Right atrium auricular region (tissue), 2 donors: ENCODE results near the gene CYP2E1. TPM values are rescaled to one million over a fixed set of nuclear protein-coding genes. Genes with fewer than 3 reads are reported as not detected.
"Not testable (repeated sequence)": the region's sequence is repeated elsewhere in the genome, so short reads cannot be mapped to it uniquely, and the experiment has no call there.

Source experiments
- DNase-seq: peaks from one replicate; pipeline ENCODE4 v3.0.0-alpha.2; 2019; ENCODE audit warnings: low spot score
- H3K27ac ChIP-seq, 2 donors: fragments of 200-600 bp; sonication (generic); 1 replicate in 1 of 2; 2 replicates in 1 of 2; pipeline ENCODE4 v1.5.1; 2016 to 2019
- H3K27me3 ChIP-seq, 2 donors: fragments of 200-600 bp; sonication (generic); one replicate each; pipeline versions ENCODE4 v1.5.1 to v1.6.0; 2017 to 2019
- H3K36me3 ChIP-seq: fragments of 200-600 bp; sonication (generic); one replicate; pipeline ENCODE4 v1.5.1; 2016
- H3K4me1 ChIP-seq, 2 donors: fragments of 200-600 bp; sonication (generic); one replicate each; pipeline versions ENCODE4 v1.5.1 to v1.6.0; 2017 to 2019
- H3K4me3 ChIP-seq, 2 donors: fragments of 200-600 bp; sonication (generic); 1 replicate in 1 of 2; 2 replicates in 1 of 2; pipeline ENCODE4 v1.5.1; 2017 to 2019; ENCODE audit warnings: mild to moderate bottlenecking in 1 of 2, moderate library complexity in 1 of 2
- H3K9me3 ChIP-seq, 2 donors: fragments of 200-600 bp; sonication (generic); one replicate each; pipeline ENCODE4 v1.5.1; 2019
- total RNA-seq, 2 donors: library from RNA; depleted of rRNA; stranded (reverse); fragments of >200 nt; gene quantifications; one replicate each; pipeline ENCODE4 v1.1.0, GENCODE V29; 2016
- TF ChIP-seq, protein P1 (sequence below), 2 donors: fragments of 200-600 bp; sonication (generic); IDR thresholded peaks; one replicate each; pipeline ENCODE4 v1.5.1; 2019; ENCODE audit warnings: antibody characterized with exemption in 2 of 2

CYP2E1 gene
- total RNA-seq, 2 donors from 2014 or later, result 0.79 to 2.9 TPM

DNA sequence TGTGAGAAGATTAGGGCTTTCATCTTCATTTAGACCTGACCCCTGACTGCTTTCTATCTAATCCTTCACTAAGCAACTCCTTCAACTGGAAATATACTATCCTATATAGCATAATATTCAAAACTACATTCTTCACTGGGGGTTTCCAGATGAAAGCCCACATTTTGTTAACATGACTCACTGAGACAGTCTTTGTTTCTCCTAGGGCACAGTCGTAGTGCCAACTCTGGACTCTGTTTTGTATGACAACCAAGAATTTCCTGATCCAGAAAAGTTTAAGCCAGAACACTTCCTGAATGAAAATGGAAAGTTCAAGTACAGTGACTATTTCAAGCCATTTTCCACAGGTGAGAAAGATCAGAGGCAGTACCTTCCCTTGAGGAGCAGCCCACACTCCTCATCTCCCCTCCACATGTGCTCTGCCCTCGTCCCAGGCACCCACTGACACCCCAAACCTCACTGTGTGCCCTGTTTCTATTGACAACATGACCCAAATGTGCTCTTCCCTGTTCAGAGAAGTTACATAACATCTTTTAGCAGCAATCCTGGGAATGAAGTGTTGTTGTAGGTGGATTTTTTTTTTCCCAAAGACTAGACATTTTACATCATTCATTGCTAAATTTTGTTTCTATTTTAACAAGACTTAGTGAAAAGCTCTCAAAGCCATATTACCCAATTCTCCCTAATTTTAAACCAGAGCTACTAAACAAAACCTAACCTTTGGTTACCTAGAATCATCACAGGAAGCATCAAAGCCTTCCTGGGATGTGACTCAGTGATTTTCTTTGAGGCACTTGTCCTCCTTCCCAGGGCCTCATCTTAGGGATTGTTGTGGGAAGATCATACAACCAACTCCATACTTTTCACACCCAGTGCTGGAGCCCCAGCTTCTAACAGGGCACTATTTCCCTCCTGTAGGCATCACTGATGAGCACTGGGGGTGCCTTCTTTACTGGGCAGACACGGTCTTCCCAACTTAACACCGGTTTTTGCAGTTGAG is 10.7 kb downstream of the CYP2E1 start:
- Histone ChIP-seq H3K4me1 (no peaks in the 10 kb centered on the region), H3K27me3 (no peaks in the 10 kb centered on the region), H3K36me3 (no peaks in the 10 kb centered on the region), H3K9me3 (no peaks in the 10 kb centered on the region), H3K27ac (no peak overlapping the region), H3K4me3 (no peak overlapping the region)
- TF ChIP-seq, protein P1, sequence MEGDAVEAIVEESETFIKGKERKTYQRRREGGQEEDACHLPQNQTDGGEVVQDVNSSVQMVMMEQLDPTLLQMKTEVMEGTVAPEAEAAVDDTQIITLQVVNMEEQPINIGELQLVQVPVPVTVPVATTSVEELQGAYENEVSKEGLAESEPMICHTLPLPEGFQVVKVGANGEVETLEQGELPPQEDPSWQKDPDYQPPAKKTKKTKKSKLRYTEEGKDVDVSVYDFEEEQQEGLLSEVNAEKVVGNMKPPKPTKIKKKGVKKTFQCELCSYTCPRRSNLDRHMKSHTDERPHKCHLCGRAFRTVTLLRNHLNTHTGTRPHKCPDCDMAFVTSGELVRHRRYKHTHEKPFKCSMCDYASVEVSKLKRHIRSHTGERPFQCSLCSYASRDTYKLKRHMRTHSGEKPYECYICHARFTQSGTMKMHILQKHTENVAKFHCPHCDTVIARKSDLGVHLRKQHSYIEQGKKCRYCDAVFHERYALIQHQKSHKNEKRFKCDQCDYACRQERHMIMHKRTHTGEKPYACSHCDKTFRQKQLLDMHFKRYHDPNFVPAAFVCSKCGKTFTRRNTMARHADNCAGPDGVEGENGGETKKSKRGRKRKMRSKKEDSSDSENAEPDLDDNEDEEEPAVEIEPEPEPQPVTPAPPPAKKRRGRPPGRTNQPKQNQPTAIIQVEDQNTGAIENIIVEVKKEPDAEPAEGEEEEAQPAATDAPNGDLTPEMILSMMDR (IDR thresholded peaks at IDR 0.05), result no peak
- DNase-seq, result no peak

DNA sequence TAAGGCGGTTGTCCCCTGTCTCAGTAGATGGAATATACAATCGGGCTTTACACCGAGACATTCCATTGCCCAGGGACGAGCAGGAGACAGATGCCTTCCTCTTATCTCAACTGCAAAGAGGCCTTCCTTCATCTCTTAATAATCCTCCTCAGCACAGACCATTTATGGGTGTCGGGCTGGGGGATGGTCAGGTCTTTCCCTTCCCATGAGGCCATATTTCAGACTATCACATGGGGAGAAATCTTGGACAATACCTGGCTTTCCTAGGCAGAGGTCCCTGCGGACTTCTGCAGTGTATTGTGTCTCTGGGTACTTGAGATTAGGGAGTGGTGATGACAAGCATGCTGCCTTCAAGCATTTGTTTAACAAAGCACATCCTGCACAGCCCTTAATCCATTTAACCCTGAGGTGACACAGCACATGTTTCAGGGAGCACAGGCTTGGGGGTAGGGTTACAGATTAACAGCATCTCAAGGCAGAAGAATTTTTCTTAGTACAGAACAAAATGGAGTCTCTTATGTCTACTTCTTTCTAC is 14.3 kb downstream of the CYP2E1 start:
- not testable (repeated sequence) for H3K9me3 ChIP-seq, H3K36me3 ChIP-seq, H3K27me3 ChIP-seq, H3K27ac ChIP-seq, DNase-seq, H3K4me3 ChIP-seq, H3K4me1 ChIP-seq

DNA sequence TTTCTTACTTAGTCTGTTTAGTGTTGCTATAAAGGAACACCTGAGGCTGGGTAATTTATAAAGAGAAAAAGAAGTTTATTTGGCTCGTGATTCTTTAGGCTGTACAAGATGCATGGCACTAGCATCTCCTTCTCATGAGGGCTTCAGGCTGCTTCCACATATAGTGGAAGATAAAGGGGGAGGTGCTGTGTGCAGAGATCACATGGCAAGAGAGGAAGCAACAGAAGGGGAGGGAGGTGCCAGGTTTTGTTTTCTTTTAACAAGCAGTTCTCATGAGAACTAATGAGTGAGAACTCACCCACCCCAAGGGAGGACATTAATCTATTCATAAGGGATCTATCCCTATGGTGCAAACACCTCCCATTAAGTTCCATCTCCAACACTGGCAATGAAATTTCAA is 17.3 kb downstream of the CYP2E1 start:
- no peak for DNase-seq
- Histone ChIP-seq H3K27ac (no peak overlapping the region), H3K4me1 (no peaks in the 10 kb centered on the region), H3K27me3 (no peaks in the 10 kb centered on the region), H3K4me3 (no peak overlapping the region), H3K9me3 (peaks cover 0 to 13% of the 10 kb centered on the region in 2 donors), H3K36me3 (no peaks in the 10 kb centered on the region)
- TF ChIP-seq, protein P1 (IDR thresholded peaks at IDR 0.05), result no peak

DNA sequence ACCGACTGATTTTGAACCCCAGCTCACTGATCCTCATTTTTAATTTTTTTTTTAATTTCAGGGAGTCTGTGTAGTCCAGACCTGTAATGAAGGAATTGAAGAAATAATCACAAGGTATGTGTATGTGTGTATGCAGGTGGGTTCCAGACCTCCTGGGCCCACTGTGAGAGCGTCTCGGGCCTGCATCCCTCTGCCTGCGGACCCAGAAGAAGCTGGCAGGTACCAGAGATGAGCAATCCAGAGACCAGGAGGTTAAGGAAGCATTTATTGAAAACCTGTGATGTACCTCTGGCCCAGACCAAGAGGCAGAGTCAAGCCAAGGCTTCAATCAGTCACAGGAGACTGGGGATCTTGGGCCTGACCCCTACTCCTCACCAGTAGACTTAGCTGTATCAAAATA is 27.4 kb downstream of the CYP2E1 start:
- Histone ChIP-seq H3K36me3 (no peaks in the 10 kb centered on the region), H3K4me1 (no peaks in the 10 kb centered on the region), H3K27me3 (no peaks in the 10 kb centered on the region), H3K4me3 (no peak overlapping the region), H3K9me3 (no peaks in the 10 kb centered on the region), H3K27ac (no peak overlapping the region)
- TF ChIP-seq, protein P1 (IDR thresholded peaks at IDR 0.05), result no peak
- DNase-seq, result no peak

DNA sequence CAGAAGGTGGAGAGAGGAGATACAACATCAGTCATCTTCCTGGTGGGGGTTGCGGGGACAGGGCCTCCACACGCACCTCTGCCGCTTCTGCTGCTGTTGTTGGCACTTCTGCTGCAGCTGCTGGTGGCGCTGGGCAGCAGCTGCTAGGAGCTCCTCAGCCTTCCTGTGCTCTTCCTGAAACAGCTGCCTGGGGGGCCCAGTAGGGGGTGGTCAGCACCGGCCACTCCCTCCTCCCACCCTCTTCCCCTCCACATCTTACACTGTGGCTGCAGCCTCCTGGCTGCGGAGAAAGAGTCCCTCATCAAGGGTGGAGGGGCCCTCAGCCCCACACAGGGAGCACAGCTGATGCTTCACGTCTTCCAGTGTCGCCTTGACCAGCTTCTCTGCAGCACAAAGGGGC is 28.4 kb downstream of the CYP2E1 start:
- Histone ChIP-seq H3K4me1 (no peaks in the 10 kb centered on the region), H3K27me3 (no peaks in the 10 kb centered on the region), H3K36me3 (no peaks in the 10 kb centered on the region), H3K4me3 (no peak overlapping the region), H3K9me3 (no peaks in the 10 kb centered on the region), H3K27ac (no peak overlapping the region)
- DNase-seq, result no peak
- TF ChIP-seq, protein P1 (IDR thresholded peaks at IDR 0.05), result no peak

DNA sequence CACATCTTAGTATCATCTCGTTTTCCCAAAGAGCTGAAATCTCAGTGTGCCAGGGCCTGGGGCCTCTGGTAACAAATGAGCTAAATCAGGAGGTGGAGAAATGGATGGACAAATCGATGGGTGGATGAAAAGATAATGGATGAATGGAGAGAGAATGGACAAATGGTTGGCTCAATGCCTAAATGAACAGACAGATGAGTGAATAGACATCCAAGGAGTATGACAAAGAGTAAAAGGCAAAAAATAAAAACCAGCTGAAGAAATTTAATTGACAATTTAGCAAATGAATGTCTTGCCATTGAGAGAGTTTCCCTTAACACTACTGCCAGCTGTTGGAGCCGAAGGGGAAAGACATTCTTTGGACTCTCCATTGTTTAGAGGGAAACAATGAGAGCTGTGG is 30.2 kb downstream of the CYP2E1 start:
- no peaks in the 10 kb centered on the region for H3K36me3 ChIP-seq
- no peaks in the 10 kb centered on the region for H3K27me3 ChIP-seq
- TF ChIP-seq, protein P1 (IDR thresholded peaks at IDR 0.05), result no peak
- H3K9me3 ChIP-seq, result no peaks in the 10 kb centered on the region
- H3K4me1 ChIP-seq, result no peaks in the 10 kb centered on the region
- H3K27ac ChIP-seq, result no peak overlapping the region
- no peak overlapping the region for H3K4me3 ChIP-seq
- DNase-seq, result no peak
